Measurements from ENCODE around the gene FLT3LG. TPM values are rescaled to one million over a fixed set of nuclear protein-coding genes. Genes with fewer than 3 reads are reported as not detected.

The FLT3LG gene
- total and polyA plus RNA-seq, 2 of the 8 experiments (the other 6 are each of a cell fraction or from before 2014, with no cell fraction given): 1.6 to 3.2 TPM

DNA sequence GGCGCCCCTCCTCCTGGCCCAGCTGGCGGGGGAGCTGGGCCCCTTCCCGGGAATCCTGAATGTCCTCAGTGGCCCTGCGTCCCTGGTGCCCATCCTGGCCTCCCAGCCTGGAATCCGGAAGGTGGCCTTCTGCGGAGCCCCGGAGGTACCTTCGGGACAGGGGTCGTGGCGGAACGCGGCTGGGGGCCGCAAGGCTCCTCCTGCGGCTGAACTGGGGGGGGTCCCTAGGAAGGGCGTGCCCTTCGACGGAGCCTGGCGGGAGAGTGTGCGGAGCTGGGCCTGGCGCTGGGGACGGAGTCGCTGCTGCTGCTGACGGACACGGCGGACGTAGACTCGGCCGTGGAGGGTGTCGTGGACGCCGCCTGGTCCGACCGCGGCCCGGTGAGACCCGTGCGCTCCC is 12.4 kb upstream of the FLT3LG start:
- ChIA-PET CTCF (ENCODE audit: partially characterized antibody) (interaction anchor here (4.8 kb wide), 1 partner anchor 11 kb away, joined by 28 read pairs; the partner anchor contains the start of gene FLT3LG), POLR2A (ENCODE audit: partially characterized antibody) (no interaction called here)
- Histone ChIP-seq H3K27me3 (replicated peaks in 1 of 4; ENCODE audit: control insufficient read depth in 3 of 4, extremely low read depth in 1 of 4, insufficient read depth in 3 of 4, low read length in 3 of 4) (no peaks in the 10 kb centered on the region), H3K27ac (ENCODE audit: low read depth, low read length) (no peak overlapping the region), H3K4ac (replicated peaks; ENCODE audit: insufficient read length, low read depth, low read length) (no peak overlapping the region), H3K79me1 (ENCODE audit: low read depth, low read length) (no peaks in the 10 kb centered on the region; the same call in 1 of the 2 replicates), H2BK20ac (ENCODE audit: low read length) (no peak overlapping the region), H2AK5ac (ENCODE audit: low read depth, low read length) (no peak overlapping the region), H3K14ac (ENCODE audit: insufficient read length) (no peak overlapping the region), H3K9ac (replicated peaks in 1 of 4; ENCODE audit: extremely low read depth in 1 of 4, low read depth in 3 of 4, low read length in 3 of 4) (no peak overlapping the region), H2AFZ (ENCODE audit: low read length) (no peak overlapping the region), H2BK15ac (ENCODE audit: low read length) (no peak overlapping the region), H3K4me3 (ENCODE audit: extremely low read depth in 1 of 4, insufficient read depth in 2 of 4, low read depth in 3 of 4, low read length in 4 of 4) (no peak overlapping the region), H3K9me3 (ENCODE audit: insufficient read depth in 2 of 2, low read depth in 1 of 2, low read length in 1 of 2) (no peaks in the 10 kb centered on the region), H3K18ac (ENCODE audit: extremely low read depth, low read length) (no peak overlapping the region), H4K5ac (ENCODE audit: insufficient read length, low read depth, low read length) (no peak overlapping the region), H2BK5ac (ENCODE audit: low read depth, low read length) (no peak overlapping the region), H3K23ac (ENCODE audit: insufficient read length) (no peak overlapping the region), H3K23me2 (ENCODE audit: low read depth, low read length) (no peaks in the 10 kb centered on the region), H4K91ac (replicated peaks; ENCODE audit: insufficient read length, low read length) (no peak overlapping the region), H3K56ac (replicated peaks; ENCODE audit: insufficient read length, low read depth, low read length) (no peak overlapping the region), H4K8ac (ENCODE audit: extremely low read depth, insufficient read depth, low read length) (no peak overlapping the region), H3K79me2 (ENCODE audit: control insufficient read depth in 1 of 2, insufficient read depth in 2 of 2, low read length in 2 of 2) (no peaks in the 10 kb centered on the region), H3K4me1 (replicated peaks in 1 of 4; ENCODE audit: control insufficient read depth in 3 of 4, insufficient read depth in 4 of 4, low read length in 3 of 4) (no peaks in the 10 kb centered on the region), H2BK120ac (replicated peaks; ENCODE audit: low read depth, low read length) (no peak overlapping the region), H3K4me2 (ENCODE audit: insufficient read depth in 1 of 2, low read depth in 2 of 2, low read length in 2 of 2) (no peak overlapping the region), H2BK12ac (ENCODE audit: low read depth, low read length) (0 out of 2 replicates have a peak overlapping the region, but pooled peaks have one; percentile 27), H3K36me3 (ENCODE audit: control insufficient read depth in 2 of 4, insufficient read depth in 4 of 4, low read length in 3 of 4) (peaks cover 0 to 12% (median 6%) of the 10 kb centered on the region in 4 experiments; a peak in 4 of 8 replicates), H4K20me1 (replicated peaks in 1 of 2; ENCODE audit: control insufficient read depth in 1 of 2, insufficient read depth in 2 of 2, low read length in 2 of 2) (no peaks in the 10 kb centered on the region)
- TF ChIP-seq KDM1A (IDR thresholded peaks at IDR 0.05; ENCODE audit: borderline replicate concordance, low read length): no peak
- no peak for TF ChIP-seq CEBPB (IDR thresholded peaks at IDR 0.05; ENCODE audit: low read depth, low read length)
- TF ChIP-seq HDAC2 (IDR thresholded peaks at IDR 0.05; ENCODE audit: borderline replicate concordance in 1 of 2, low read depth in 2 of 2, low read length in 2 of 2): no peak
- TF ChIP-seq CHD1 (IDR thresholded peaks at IDR 0.05; ENCODE audit: low read depth, low read length): no peak
- TF ChIP-seq, protein P1, sequence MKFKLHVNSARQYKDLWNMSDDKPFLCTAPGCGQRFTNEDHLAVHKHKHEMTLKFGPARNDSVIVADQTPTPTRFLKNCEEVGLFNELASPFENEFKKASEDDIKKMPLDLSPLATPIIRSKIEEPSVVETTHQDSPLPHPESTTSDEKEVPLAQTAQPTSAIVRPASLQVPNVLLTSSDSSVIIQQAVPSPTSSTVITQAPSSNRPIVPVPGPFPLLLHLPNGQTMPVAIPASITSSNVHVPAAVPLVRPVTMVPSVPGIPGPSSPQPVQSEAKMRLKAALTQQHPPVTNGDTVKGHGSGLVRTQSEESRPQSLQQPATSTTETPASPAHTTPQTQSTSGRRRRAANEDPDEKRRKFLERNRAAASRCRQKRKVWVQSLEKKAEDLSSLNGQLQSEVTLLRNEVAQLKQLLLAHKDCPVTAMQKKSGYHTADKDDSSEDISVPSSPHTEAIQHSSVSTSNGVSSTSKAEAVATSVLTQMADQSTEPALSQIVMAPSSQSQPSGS (IDR thresholded peaks at IDR 0.05; ENCODE audit: low read length): no peak
- no peak for TF ChIP-seq RNF2 (IDR thresholded peaks at IDR 0.05; ENCODE audit: borderline replicate concordance, low read depth, low read length, missing control alignments, poor library complexity, severe bottlenecking)
- 92% methylated on average over 33 of the region's 37 CpGs; no CpG with 5 or more reads in 1 of the 2 experiments for WGBS, 2 experiments (ENCODE audit: extremely low coverage in 1 of 2, insufficient coverage in 1 of 2, insufficient read length in 1 of 2, insufficient replicate concordance in 2 of 2, low coverage in 1 of 2, low lambda C conversion rate in 2 of 2, missing lambda C conversion rate in 1 of 2)
- DNase-seq (ENCODE audit: low read depth in 1 of 2, low spot score in 2 of 2) (no peak), FAIRE-seq (no peak)

Measured in H1 (cell line).